Measurements from ENCODE around the gene IL17RC.
A peak's percentile ranks its signal among the peaks of the same experiment; 100 is the strongest.
"Not testable (repeated sequence)": the region's sequence is repeated elsewhere in the genome, so short reads cannot be mapped to it uniquely, and the experiment has no call there.

The IL17RC gene

GRCh38 chr3:9915254-9916141, 1.4 kb upstream of the IL17RC start:
- DNase-seq = peak; percentile 88

- DNase-seq = peak; percentile 24
Observed at GRCh38 chr3:9916346-9916733, 558 bp upstream of the IL17RC start.

GRCh38 chr3:9917820-9918219, 922 bp downstream of the IL17RC start:
- no peak for DNase-seq

GRCh38 chr3:9918261-9919038, 1.6 kb downstream of the IL17RC start:
- DNase-seq = no peak

- DNase-seq = no peak
Observed at GRCh38 chr3:9928158-9928557, 11.3 kb downstream of the IL17RC start.

GRCh38 chr3:9930804-9931418, 14.0 kb downstream of the IL17RC start:
- no peak for DNase-seq

- no peak for DNase-seq
Observed at GRCh38 chr3:9932535-9932842, 15.6 kb downstream of the IL17RC start.

- peak; percentile 89 for DNase-seq
Observed at GRCh38 chr3:9932843-9933560, 16.1 kb downstream of the IL17RC start.

GRCh38 chr3:9933561-9934234, 16.8 kb downstream of the IL17RC start, which contains the start of gene CRELD1:
TSS of gene CRELD1 (plus strand) at chr3:9933834. CDS start at chr3:9934439, 605 bp downstream.
- DNase-seq = peak; percentile 98

- no peak for DNase-seq
Observed at GRCh38 chr3:9934235-9934621, 17.3 kb downstream of the IL17RC start.

GRCh38 chr3:9934993-9935392, 18.1 kb downstream of the IL17RC start:
- no peak for DNase-seq

GRCh38 chr3:9935966-9936510, 19.1 kb downstream of the IL17RC start:
- DNase-seq = no peak

- no peak for DNase-seq
Observed at GRCh38 chr3:9937486-9938238, 20.8 kb downstream of the IL17RC start.

GRCh38 chr3:9938966-9939365, 22.1 kb downstream of the IL17RC start:
- DNase-seq = no peak

- DNase-seq = not testable (repeated sequence)
Observed at GRCh38 chr3:9939906-9940305, 23.0 kb downstream of the IL17RC start.

GRCh38 chr3:9940746-9941145, 23.8 kb downstream of the IL17RC start:
- DNase-seq = no peak

GRCh38 chr3:9942164-9942563, 25.3 kb downstream of the IL17RC start:
- no peak for DNase-seq

GRCh38 chr3:9942934-9943690, 26.2 kb downstream of the IL17RC start:
- no peak for DNase-seq

GRCh38 chr3:9944271-9944670, 27.4 kb downstream of the IL17RC start:
- no peak for DNase-seq

GRCh38 chr3:9945358-9945757, 28.5 kb downstream of the IL17RC start:
- no peak for DNase-seq

Data from right kidney (tissue), 1 donor.